Measurements from ENCODE around the gene ITIH3.

GRCh38 chr3:52756141-52756540, 38.5 kb upstream of the ITIH3 start:
- TF ChIP-seq, protein P1, sequence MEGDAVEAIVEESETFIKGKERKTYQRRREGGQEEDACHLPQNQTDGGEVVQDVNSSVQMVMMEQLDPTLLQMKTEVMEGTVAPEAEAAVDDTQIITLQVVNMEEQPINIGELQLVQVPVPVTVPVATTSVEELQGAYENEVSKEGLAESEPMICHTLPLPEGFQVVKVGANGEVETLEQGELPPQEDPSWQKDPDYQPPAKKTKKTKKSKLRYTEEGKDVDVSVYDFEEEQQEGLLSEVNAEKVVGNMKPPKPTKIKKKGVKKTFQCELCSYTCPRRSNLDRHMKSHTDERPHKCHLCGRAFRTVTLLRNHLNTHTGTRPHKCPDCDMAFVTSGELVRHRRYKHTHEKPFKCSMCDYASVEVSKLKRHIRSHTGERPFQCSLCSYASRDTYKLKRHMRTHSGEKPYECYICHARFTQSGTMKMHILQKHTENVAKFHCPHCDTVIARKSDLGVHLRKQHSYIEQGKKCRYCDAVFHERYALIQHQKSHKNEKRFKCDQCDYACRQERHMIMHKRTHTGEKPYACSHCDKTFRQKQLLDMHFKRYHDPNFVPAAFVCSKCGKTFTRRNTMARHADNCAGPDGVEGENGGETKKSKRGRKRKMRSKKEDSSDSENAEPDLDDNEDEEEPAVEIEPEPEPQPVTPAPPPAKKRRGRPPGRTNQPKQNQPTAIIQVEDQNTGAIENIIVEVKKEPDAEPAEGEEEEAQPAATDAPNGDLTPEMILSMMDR (conservative IDR thresholded peaks at IDR 0.05), result no peak
- TF ChIP-seq ZFX (IDR thresholded peaks at IDR 0.05), result no peak

Measured in C4-2B (cell line).